SK-N-SH treated with all-trans-retinoic acid at 6 μM for 48 hours (cell line): ENCODE results near the gene ZNF398.

Source experiments
- RARB ChIP-seq: fragments of 250-450 bp; sonication (Bioruptor Pico); IDR thresholded peaks from 2 replicates; pipeline ENCODE4 v1.8.0; 2021; ENCODE audit warnings: mild to moderate bottlenecking, moderate library complexity
- ZNF70 ChIP-seq: fragments of 450-650 bp; formaldehyde crosslinking; IDR thresholded peaks from 2 replicates; pipeline ENCODE4 v1.5.0; 2020; ENCODE audit warnings: mild to moderate bottlenecking, moderate library complexity
- TF ChIP-seq, protein P1 (sequence below): fragments of 250-450 bp; sonication (Bioruptor Pico); IDR thresholded peaks from 2 replicates; pipeline ENCODE4 v1.8.0; 2020; ENCODE audit warnings: mild to moderate bottlenecking, moderate library complexity, borderline replicate concordance
- TF ChIP-seq, protein P2 (sequence below): fragments of 250-450 bp; sonication (Bioruptor Pico); IDR thresholded peaks from 2 replicates; pipeline ENCODE4 v1.8.0; 2021; ENCODE audit warnings: low read depth, mild to moderate bottlenecking, moderate library complexity, borderline replicate concordance

DNA sequence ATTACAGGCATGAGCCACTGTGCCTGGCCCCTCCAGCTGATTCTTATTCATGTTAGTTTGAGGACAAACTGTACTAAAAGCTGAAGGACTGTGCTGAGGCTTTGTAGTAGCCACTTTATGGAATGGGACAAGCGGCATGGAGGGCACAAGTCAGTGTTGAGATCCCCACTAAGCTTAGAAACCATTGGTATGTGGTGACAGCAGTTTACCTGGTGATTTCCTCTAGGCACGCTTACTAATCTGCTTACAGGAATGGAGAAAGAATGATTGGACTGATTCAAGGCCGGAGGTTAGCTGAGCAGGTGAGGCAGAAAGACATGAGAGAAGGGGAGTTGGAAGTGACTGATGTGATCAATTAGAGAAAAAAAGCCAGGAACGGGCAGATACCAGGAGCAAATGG lies 3.7 kb downstream of the ZNF398 start:
- TF ChIP-seq RARB (CRISPR knock-in tag) (no peak), ZNF70 (CRISPR knock-in tag) (no peak)
- TF ChIP-seq, protein P1, sequence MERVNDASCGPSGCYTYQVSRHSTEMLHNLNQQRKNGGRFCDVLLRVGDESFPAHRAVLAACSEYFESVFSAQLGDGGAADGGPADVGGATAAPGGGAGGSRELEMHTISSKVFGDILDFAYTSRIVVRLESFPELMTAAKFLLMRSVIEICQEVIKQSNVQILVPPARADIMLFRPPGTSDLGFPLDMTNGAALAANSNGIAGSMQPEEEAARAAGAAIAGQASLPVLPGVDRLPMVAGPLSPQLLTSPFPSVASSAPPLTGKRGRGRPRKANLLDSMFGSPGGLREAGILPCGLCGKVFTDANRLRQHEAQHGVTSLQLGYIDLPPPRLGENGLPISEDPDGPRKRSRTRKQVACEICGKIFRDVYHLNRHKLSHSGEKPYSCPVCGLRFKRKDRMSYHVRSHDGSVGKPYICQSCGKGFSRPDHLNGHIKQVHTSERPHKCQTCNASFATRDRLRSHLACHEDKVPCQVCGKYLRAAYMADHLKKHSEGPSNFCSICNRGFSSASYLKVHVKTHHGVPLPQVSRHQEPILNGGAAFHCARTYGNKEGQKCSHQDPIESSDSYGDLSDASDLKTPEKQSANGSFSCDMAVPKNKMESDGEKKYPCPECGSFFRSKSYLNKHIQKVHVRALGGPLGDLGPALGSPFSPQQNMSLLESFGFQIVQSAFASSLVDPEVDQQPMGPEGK (CRISPR knock-in tag): no peak
- TF ChIP-seq, protein P2, sequence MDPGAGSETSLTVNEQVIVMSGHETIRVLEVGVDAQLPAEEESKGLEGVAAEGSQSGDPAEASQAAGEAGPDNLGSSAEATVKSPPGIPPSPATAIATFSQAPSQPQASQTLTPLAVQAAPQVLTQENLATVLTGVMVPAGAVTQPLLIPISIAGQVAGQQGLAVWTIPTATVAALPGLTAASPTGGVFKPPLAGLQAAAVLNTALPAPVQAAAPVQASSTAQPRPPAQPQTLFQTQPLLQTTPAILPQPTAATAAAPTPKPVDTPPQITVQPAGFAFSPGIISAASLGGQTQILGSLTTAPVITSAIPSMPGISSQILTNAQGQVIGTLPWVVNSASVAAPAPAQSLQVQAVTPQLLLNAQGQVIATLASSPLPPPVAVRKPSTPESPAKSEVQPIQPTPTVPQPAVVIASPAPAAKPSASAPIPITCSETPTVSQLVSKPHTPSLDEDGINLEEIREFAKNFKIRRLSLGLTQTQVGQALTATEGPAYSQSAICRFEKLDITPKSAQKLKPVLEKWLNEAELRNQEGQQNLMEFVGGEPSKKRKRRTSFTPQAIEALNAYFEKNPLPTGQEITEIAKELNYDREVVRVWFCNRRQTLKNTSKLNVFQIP (CRISPR knock-in tag): no peak
